ENCODE data around the gene ZDHHC8.

ZDHHC8 gene

DNA sequence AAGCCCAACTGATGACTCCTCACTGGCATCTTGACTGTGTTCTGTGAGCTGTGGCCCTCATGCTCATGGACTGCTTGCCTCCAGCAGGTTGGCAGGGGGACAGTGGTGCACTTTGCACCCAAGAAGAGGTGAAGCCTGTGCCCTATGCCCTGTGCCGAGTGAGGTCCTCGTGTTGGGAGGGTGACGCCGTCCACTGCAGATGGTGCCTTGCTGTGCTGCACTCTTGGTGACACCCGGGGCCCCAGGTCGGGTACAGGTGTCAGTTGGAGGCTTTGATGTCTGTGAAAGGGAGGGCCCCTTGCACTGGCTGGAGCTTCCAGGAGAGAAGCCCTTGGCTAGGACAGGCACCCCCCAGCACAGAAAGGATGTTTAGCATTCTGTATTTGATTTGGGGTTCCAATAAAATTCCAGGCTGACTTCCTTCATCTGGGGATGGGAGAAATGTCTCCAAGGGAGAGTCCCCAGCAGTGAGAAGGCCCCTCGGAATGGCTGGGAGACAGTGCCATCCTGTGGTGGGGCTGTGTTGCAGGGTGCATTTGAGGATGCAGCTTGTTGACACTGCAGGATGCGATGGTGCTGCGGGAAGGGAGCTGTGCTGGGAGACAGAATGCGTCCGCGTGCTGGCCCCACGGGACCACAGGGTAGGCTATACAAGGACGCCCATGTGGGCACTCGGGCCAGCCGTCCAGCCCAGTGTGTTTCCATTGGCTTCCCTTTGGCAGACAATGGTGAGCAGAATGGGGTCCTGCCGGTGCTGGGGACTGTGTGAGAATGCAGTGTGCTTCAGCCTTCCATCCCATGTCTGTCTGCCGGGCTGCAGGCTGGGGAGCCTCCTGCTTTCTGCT, 2.5 kb upstream of the ZDHHC8 start:
- TF ChIP-seq, protein P1, sequence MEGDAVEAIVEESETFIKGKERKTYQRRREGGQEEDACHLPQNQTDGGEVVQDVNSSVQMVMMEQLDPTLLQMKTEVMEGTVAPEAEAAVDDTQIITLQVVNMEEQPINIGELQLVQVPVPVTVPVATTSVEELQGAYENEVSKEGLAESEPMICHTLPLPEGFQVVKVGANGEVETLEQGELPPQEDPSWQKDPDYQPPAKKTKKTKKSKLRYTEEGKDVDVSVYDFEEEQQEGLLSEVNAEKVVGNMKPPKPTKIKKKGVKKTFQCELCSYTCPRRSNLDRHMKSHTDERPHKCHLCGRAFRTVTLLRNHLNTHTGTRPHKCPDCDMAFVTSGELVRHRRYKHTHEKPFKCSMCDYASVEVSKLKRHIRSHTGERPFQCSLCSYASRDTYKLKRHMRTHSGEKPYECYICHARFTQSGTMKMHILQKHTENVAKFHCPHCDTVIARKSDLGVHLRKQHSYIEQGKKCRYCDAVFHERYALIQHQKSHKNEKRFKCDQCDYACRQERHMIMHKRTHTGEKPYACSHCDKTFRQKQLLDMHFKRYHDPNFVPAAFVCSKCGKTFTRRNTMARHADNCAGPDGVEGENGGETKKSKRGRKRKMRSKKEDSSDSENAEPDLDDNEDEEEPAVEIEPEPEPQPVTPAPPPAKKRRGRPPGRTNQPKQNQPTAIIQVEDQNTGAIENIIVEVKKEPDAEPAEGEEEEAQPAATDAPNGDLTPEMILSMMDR (IDR thresholded peaks at IDR 0.05) = no peak
- Histone ChIP-seq H3K27ac (peak overlapping the region in 1 of 2 donors; percentile 5), H3K4me3 (no peak overlapping the region)
- no peak for DNase-seq (ENCODE audit: low spot score)

DNA sequence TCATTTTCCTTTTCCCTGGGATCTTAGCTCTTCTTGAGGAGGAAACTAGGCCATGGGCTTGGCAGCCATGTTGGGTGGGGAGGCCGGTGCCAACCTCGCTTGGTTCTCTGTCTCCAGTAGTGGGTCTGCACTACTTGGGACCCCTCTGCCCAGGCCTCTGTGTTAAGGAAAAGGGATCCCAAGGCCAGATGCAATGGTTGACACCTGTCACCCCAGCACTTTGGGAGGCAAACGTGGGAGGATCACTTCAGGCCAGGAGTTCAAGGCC, 1.9 kb upstream of the ZDHHC8 start:
- DNase-seq (ENCODE audit: low spot score) = no peak
- Histone ChIP-seq H3K27ac (no peak overlapping the region), H3K4me3 (no peak overlapping the region)
- TF ChIP-seq, protein P1 (IDR thresholded peaks at IDR 0.05) = no peak

DNA sequence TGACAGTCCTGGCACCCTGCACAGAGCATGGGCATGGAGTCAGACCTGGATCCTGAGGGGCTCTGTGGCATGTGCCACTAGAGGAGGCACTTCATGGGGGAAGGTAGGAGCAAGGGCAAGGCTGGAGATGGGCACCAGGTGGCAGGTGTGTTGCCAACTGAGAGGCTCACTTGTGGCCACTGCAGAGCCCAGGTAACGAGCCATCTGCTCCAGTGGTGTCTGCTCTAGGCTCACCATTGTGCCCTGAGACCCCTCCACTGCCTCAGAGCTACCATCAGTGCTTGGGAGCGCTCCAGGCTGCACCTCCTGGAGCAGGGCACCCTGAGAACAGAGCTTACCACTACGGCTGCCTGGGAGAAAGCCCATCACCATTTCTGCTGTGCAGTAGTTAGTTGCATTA, 1.3 kb upstream of the ZDHHC8 start:
- peak overlapping the region; percentile 100 for H3K4me3 ChIP-seq
- peak overlapping the region; percentile 85 to 99 for H3K27ac ChIP-seq
- no peak for DNase-seq (ENCODE audit: low spot score)
- TF ChIP-seq, protein P1 (IDR thresholded peaks at IDR 0.05) = no peak

DNA sequence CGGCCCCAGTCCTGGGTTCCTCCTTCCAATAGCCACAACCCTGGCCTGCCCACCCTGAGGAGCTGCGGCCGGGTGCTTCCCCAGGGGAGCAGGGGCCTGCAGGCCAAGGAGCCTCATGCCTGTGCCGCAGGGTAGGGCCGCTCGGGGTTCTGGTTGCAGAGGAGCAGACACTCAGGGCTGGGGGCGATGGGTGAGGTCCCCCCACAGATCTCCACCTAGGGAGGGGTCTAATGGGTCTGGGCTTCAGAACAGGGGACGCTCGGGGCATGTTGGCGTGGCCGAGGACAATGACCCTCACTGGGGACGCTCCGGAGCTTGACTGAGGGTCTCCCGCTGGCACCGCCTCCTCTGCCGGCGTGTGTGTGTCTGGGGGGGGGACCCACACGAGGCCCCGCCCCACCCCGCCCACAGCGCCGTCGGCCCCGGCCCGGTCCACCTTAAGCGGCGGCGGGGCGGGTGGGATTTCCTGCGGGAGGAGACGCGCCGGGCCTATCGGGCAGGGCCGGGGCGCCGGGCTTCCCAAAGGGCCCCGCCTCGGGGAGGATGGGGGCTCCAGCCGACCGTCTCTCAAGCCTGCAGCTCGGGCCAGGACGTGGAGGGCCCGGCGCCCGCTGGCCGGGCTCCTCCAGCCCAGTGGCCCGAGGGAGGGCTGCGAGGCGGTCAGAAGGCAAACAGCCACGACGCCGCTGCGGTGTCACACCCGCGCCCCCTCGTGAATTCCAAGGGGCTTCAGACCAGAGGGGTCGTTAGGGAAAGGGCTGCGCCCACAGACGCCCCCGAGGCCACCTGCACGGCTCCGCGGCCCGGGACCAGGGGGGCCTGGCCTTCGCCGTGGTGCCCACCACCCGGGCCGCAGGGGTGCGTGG, 640 bp upstream of the ZDHHC8 start:
- TF ChIP-seq, protein P1 (IDR thresholded peaks at IDR 0.05) = no peak
- peak; percentile 90 for DNase-seq (ENCODE audit: low spot score)
- H3K27ac ChIP-seq = peak overlapping the region; percentile 85 to 99
- H3K4me3 ChIP-seq = peak overlapping the region; percentile 100

DNA sequence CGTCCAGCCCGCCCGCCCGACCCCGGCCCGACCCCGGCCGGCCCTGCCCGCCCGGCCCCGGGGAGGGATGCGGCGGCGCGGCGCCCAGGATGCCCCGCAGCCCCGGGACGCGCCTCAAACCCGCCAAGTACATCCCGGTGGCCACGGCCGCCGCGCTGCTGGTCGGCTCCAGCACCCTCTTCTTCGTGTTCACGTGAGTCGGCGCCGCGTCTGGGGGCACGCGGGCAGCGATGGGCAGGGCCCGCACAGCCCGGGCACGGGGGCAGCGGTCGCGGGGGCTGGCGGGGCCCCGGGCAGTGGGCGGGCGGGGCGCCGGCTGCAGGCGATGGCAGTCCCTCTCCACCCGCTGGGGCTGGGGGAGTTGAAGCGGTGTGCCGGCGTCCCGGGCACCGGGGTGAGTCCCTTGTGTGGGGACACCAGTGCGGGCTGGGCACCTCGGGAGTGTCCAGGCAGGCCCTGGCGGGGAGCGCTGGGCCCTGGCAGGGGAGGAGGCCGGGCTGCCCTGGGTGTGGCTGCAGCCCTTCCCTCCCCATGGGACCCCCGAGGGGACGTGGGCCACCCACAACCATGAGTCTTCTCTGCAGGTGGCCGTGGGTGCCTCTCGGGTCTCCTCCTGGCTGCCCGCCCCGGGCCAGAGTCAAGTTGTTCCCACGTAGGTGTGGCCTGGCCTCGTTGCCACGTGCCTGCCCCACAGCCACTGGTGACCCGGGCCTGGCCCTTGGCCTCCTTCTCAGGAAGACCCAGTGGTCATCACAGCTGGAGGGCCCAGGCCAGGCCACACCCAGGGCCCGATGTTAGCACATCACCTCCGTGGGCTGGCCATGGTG, 468 bp downstream of the ZDHHC8 start:
- TF ChIP-seq, protein P1 (IDR thresholded peaks at IDR 0.05) = no peak
- peak overlapping the region; percentile 100 for H3K4me3 ChIP-seq
- peak; percentile 80 for DNase-seq (ENCODE audit: low spot score)
- peak overlapping the region; percentile 60 to 99 for H3K27ac ChIP-seq

DNA sequence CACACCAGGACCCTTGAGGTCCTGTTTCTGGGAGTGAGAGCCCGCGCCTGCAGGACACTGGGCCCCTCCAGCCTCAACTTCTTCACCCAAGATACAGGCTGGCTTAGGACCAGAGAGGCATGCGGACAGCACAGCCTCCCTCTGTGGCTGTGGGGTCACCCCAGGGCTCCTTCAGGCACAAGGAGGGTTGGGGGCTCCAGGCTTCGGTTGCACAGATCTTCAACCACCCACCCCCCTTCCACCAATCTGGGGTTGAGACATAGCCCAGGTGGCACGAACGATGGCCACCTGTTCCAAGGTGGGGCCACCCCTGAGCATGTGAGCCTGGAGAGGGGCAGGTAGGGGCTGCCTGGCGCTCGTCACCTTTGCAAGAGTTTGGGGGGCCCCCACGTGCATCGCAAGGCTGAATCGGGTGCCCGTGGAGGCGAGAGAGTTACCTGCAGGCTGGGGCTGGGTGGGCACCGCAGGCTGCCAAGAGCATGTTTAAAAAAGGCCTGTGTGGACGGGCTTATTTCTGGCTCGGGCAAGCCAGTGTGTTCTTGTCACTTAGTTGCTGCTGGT, 1.2 kb downstream of the ZDHHC8 start:
- DNase-seq (ENCODE audit: low spot score) = no peak
- Histone ChIP-seq H3K4me3 (peak overlapping the region; percentile 100), H3K27ac (no peak overlapping the region)
- TF ChIP-seq, protein P1 (IDR thresholded peaks at IDR 0.05) = no peak

Measured in coronary artery (tissue), 2 donors.